Hepatocyte (in vitro differentiated cells): ENCODE data around the gene CFH.

ENCODE experiments used
- CTCF ChIP-seq: fragments of 200-600 bp; sonication (generic); IDR thresholded peaks from 2 replicates; pipeline ENCODE4 v1.5.1; 2016; ENCODE audit warnings: antibody characterized with exemption, mild to moderate bottlenecking; ENCODE audit not compliant: poor library complexity
- EZH2 ChIP-seq: fragments of 200-600 bp; sonication (generic); IDR thresholded peaks from 2 replicates; pipeline ENCODE4 v1.6.1; 2016; ENCODE audit warnings: antibody characterized with exemption, mild to moderate bottlenecking, borderline replicate concordance

GRCh38 chr1:196659471-196659870 lies 7.6 kb downstream of the CFH start:
- TF ChIP-seq CTCF, result no peak
- TF ChIP-seq EZH2, result no peak
